ENCODE data around the gene EIF4G3.
A peak's percentile ranks its signal among the peaks of the same experiment; 100 is the strongest.
"Not testable (repeated sequence)": the region's sequence is repeated elsewhere in the genome, so short reads cannot be mapped to it uniquely, and the experiment has no call there.

The EIF4G3 gene

DNA sequence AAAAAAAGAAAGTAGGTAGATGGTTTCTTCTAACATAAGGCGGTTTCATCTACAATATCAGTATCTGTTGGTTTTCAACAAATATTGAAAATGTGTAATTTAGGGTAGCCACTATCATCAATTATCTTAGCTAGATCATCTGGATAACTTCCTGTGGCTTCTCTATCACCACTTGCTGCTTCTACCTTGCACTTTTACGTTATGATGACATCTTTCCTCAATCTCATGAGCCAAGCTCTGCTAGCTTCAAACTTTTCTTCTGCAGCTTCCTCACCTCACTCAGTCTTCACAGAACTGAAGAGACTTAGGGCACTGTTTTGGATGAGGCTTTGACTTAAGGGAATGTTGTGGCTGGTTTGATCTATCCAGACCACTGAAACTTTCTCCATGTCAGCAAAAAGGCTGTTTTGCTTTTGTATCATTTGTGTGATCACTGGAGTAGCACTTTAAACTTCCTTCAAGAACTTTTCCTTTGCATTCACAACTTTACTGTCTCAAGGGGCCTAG lies 244.7 kb downstream of the EIF4G3 start:
- peak in 1 of 2 donors; percentile 6 for DNase-seq

DNA sequence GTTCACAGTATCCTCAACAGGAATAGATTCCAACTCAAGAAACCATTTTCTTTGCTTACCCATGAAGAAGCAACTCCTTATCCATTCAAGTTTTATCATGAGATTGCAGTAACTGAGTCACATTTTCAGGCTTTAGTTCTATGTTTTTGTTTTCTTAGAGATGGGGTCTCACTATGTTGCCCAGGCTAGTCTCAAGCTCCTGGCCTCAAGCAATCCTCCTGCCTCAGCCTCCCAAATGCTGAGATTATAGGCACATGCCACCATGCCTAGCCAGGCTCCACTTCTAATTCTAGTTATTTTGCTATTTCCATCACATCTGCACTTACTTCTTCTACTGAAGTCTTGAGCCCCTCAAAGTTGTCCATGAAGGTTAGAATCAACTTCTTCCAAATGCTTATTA lies 246.3 kb downstream of the EIF4G3 start:
- no peak for DNase-seq

- no peak for DNase-seq
Observed at GRCh38 chr1:20928146-20928545, 248.6 kb downstream of the EIF4G3 start.

- DNase-seq, result no peak
Observed at GRCh38 chr1:20921285-20921684, 255.4 kb downstream of the EIF4G3 start.

DNA sequence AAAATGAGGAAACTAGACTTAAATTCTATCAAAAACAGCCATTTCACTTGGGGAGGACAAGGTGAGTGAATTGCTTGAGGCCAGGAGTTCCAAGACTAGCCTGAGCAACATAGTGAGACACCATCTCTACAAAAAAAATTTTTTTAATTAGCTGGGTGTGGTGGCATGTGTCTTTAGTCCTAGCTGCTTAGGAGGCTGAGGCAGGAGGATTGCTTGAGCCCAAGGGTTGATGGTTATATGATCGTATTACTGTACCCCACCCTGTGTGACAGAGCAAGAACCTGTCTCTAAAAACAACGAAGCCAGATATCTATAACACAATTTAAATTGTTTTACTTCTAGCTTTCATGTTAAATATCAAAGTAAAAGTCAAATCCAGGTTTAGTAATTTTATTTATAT lies 263.5 kb downstream of the EIF4G3 start:
- DNase-seq, result no peak

- DNase-seq, result not testable (repeated sequence)
Observed at GRCh38 chr1:20907526-20907925, 269.2 kb downstream of the EIF4G3 start.

GRCh38 chr1:20903437-20903836 lies 273.3 kb downstream of the EIF4G3 start:
- peak in 1 of 2 donors; percentile 10 for DNase-seq

DNA sequence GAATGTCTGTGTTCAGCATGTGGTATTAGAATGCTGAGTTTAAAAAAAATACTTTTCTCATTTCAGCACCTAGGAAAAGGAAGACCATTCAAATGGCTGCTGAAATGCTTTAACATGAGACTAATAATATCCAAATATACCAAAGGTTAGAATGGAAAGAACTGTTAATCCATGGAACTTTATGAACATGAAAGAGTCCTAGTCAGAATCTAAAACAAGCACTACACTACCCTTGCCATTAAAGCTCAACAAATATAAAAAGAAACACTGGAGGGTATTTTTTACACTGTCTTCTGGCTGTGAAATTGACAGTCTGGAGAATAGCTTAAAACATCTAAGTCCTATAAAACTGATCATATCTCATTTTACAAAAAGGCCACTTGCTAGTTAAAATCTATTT lies 276.6 kb downstream of the EIF4G3 start:
- no peak for DNase-seq

GRCh38 chr1:20899154-20899972 lies 277.3 kb downstream of the EIF4G3 start:
- no peak for DNase-seq

DNA sequence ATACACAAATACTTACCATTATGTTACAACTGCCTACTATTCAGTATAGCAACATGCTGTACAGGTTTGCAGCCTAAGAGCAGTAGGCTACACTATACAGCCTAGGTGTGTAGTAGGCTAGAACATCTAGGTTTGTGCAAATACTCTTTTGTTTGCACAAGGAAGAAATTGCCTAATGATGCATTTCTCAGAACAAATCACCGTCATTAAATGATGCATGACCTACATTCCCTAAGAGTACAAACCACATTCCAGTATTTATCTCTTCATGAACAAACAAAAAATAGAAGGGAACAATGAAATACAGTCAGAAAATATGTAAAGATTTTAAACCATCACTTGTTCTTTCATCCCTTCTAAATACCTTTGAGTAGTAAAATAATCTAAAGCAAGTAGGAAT lies 279.9 kb downstream of the EIF4G3 start:
- no peak for DNase-seq

GRCh38 chr1:20893931-20894330 lies 282.8 kb downstream of the EIF4G3 start:
- no peak for DNase-seq

GRCh38 chr1:20891091-20891490 lies 285.6 kb downstream of the EIF4G3 start:
- no peak for DNase-seq

GRCh38 chr1:20887246-20887645 lies 289.5 kb downstream of the EIF4G3 start:
- DNase-seq, result no peak

- DNase-seq, result no peak
Observed at GRCh38 chr1:20885121-20885520, 291.6 kb downstream of the EIF4G3 start.

GRCh38 chr1:20884513-20884912 lies 292.2 kb downstream of the EIF4G3 start:
- DNase-seq, result no peak

GRCh38 chr1:20883766-20884165 lies 292.9 kb downstream of the EIF4G3 start:
- DNase-seq, result no peak

DNA sequence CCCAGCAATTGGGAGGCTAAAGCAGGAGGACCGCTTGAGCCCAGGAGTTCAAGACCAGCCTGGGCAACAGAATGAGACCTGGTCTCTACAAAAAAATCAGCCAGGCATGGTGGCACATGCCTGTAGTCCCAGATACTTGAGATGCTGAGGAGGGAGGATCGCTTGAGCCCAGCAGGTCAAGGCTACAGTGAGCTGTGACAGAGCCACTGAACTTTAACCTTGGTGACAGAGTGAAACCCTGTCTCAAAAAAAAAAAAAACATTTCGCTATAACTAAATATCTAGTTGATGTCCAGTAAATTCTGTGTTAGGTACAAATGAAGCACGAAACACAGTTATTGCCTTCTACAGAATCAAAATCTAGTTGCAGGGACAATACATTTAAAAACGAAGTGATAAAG lies 293.9 kb downstream of the EIF4G3 start:
- no peak for DNase-seq

DNA sequence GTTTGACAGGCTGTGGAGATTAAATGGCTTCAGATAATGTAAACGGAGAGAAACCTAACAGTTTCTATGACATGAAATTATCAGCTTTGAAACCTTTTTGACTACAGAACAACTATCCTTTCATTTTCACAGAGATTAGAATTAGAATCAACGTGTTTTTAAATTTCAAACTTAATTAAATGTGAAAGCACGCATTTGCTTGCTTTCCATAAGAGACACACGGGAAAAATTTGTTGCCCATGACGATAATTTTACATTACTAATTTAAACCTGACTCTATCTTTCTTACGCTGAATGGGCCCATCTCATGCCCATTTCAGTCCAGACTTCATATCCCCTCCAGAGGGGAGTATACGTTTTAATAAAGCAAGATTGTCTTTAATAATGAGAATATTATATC lies 297.9 kb downstream of the EIF4G3 start:
- no peak for DNase-seq

DNA sequence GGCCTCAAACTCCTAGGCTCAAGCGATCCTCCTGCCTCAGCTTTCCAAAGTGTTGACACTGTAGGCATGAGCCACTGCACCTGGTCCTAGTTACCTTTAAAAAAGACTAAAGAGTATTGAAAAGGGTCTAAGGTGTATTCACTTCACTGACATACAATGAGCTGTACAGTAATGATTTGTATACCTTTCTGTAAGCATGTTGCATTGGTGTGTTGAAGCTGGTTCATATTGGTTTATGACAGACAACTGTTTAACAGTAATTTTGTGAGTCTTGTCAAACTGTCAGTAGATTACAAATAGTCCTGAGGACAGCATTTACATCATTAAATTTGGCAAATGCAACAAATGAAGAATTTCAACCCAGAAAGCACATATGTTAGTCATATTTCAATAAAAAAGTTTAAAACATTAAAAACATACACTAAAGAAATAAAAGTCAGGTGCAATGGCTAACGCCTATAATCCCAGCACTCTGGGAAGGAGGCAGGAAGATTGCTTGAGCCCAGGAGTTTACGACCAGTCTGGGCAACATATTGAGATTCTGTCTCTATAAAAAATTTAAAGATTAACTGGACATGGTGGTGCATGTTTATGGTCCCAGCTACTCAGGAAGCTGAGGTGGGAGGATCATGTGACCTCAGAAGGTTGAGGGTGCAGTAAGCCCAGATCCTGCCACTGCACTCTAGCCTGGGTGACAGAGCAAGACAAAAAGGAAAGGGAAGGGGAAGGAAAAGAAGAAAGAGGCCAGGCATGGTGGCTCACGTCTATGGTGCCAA lies 301.3 kb downstream of the EIF4G3 start:
- no peak for DNase-seq

DNA sequence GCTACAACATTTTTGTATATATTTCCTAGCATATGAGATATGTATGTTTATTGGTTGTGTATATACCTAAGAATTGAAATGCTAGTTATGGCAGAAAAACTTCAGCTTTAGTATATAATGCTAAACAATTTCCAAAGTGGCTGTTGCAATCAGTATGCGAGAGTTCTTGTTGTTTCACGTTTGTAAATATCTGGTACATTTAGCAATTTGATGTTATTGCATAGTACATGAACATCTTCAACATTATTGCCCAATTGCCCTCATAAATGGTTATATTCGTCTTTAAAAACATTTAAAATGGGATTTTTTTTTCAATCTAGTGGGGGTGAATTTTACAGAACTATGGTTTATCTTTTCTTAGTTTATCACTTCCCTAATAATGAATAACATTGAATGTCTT lies 303.4 kb downstream of the EIF4G3 start:
- no peak for DNase-seq

DNA sequence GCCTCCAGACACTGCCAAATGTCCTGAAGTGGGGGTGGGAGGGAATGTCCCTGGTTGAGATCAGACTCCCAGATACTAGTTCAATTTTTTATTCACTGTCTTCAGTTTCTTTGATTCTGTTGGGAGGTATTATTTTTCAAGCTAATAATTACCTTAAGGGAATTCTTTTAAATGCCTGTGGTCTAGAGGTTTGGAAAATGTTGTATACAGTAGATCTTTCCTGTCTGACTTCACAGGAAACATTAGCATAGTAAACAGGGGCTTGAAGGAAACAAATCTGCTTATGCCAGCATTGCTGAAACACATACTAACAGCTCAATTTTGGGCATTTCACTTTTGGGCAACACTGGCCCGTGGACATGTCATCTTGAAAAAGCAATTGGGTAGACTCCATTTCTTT lies 305.3 kb downstream of the EIF4G3 start:
- no peak for DNase-seq

GRCh38 chr1:20870718-20871117 lies 306.0 kb downstream of the EIF4G3 start:
- DNase-seq, result no peak

GRCh38 chr1:20868263-20868662 lies 308.4 kb downstream of the EIF4G3 start:
- no peak for DNase-seq

- no peak for DNase-seq
Observed at GRCh38 chr1:20867847-20868246, 308.9 kb downstream of the EIF4G3 start.
